ENCODE measurements around the gene SEMA4B.
"Not testable (repeated sequence)": the region's sequence is repeated elsewhere in the genome, so short reads cannot be mapped to it uniquely, and the experiment has no call there.

Gene SEMA4B

GRCh38 chr15:90181776-90182175, 19.4 kb upstream of the SEMA4B start:
- no peak for DNase-seq (ENCODE audit: low read depth in 2 of 3, low spot score in 1 of 3)

GRCh38 chr15:90184119-90184785, 16.9 kb upstream of the SEMA4B start:
- peak in 2 of 3 donors; percentile 6 to 23 for DNase-seq (ENCODE audit: low read depth in 2 of 3, low spot score in 1 of 3)

DNA sequence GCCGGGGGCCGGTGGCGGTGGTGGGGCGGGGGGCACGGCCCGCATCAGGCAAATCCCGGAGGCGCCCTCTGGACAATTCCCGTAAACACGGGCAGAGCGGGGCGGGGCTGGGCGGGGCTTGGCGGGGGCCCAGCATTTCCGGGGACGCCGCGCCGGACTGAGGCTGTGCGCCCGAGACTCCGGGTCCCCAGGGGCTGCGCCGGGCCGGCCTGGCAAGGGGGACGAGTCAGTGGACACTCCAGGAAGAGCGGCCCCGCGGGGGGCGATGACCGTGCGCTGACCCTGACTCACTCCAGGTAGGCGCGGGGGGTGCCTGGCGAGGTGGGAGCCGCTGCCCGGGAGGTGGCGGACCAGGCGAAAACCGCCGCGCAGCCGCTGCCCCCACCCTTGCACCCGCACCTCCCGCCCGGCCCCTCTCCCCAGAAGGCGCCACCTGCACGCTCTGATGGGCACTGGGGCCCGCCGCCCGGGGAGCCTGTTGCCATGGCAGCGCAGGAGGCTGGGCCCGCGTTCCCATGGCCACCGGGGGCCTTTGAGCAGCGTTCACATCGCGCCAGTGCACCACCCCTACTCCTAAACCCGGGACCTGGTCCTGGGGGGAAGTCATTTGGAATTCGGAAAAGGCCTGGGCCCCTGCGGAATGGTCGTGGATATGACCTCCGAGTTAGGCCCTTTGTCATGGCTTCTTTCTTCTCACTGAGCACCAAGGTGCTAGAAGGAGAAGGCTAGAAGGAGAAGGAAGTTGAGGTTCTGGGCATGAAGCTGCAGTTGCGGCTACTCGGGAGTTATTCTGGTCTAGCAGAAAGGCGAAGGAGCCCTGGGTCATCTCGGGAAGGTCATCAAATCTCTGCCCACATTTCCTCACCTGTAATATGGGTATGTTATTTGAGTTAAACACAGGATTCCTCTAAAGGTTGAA, 16.1 kb upstream of the SEMA4B start:
- DNase-seq (ENCODE audit: low read depth in 2 of 3, low spot score in 1 of 3), result peak in 2 of 3 donors; percentile 14 to 28

GRCh38 chr15:90187257-90187868, 13.8 kb upstream of the SEMA4B start:
- DNase-seq (ENCODE audit: low read depth in 2 of 3, low spot score in 1 of 3), result no peak

DNA sequence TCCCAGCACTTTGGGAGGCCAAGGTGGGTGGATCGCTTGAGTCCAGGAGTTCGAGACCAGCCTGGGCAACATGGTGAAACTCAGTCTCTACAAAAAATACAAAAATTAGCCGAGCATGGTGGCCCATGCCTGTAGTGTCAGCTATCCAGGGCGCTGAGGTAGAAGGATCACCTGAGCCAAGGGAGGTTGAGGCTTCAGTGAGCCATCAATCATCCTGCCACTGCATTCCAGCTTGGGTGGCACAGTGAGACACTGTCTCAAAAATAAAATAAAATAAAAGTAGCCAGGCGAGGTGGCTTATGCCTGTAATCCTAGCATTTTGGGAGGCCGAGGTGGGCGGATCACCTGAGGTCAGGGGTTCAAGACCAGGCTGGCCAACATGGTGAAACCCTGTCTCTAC, 13.1 kb upstream of the SEMA4B start:
- DNase-seq (ENCODE audit: low read depth in 2 of 3, low spot score in 1 of 3), result not testable (repeated sequence)

DNA sequence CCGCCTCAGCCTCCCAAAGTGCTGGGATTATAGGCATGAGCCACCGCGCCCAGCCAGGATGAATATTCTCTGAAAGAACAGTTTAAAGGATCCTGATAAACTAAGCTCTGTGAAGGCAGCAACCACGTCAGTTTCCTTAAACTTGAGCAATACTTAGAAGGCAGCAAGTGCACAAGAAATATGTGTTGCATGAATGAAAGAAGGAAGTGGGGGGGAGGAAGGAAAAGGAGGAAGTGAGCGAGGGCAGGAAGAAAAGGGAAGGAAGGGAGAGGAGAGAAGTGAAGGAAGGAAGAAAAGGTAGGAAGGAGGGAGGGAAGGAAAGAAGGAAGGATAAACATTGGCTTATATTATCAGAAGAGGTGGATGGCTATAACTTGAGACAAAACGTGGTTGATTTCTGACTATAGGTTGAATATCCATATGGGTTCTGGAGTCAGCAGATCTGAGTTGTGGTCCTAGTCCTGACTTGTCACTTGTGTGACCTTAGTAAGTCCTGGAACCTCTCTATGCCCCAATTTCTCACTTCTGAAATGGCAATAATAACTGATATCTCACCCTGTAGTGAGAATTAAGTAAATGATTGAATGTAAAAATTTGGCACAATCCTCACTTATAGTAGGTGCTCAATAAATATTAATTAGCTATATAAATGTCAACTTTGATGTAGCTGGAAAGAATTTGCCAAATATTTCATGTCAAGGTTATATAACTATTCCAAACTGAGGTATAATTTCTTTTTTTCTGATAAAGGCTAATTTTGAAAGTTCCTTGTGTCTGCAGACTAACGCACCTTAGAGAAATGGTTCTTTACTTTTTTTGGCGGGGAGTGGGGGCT, 12.0 kb upstream of the SEMA4B start:
- no peak for DNase-seq (ENCODE audit: low read depth in 2 of 3, low spot score in 1 of 3)

- DNase-seq (ENCODE audit: low read depth in 2 of 3, low spot score in 1 of 3), result no peak
Measured at GRCh38 chr15:90189781-90190467, 11.2 kb upstream of the SEMA4B start.

- DNase-seq (ENCODE audit: low read depth in 2 of 3, low spot score in 1 of 3), result no peak
Measured at GRCh38 chr15:90190606-90191343, 10.4 kb upstream of the SEMA4B start.

- DNase-seq (ENCODE audit: low read depth in 2 of 3, low spot score in 1 of 3), result no peak
Measured at GRCh38 chr15:90191344-90191687, 9.8 kb upstream of the SEMA4B start.

DNA sequence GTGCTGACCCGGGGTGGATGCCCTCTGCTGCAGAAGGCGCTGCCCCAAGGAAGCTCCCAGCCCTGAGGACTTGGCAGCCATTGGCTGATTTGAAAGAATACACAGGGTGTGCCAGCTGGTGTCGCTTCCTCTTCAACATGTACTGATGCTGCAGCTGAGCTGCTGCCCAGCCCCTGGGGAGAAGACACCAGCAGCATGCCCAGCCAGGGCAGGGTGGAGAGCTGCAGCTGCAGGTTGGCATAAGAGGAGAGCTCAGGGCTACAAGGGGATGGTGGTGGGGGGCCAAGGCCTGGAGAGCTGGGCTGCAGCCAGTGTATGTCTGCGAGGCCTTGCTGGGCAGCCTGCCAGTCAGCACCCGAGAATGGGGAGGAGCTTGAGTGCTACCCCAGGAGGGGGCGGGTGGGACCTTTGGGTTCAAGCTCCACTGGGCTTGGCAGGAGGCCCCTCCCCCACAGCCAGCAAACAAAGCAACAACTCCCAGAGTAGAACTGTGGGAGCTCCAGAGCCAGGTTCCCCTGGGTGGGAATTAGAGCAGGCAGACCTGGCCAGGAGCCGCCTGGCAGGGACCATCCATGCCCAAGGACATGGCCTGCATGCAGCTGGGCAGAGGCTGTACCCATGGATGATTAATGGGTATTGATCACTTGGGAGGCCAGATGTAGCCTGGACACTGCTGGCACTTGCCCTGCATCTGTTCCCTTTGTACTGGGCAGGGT, 9.2 kb upstream of the SEMA4B start:
- DNase-seq (ENCODE audit: low read depth in 2 of 3, low spot score in 1 of 3), result no peak

- no peak for DNase-seq (ENCODE audit: low read depth in 2 of 3, low spot score in 1 of 3)
Measured at GRCh38 chr15:90192961-90193786, 8.0 kb upstream of the SEMA4B start.

GRCh38 chr15:90194655-90195054, 6.5 kb upstream of the SEMA4B start:
- no peak for DNase-seq (ENCODE audit: low read depth in 2 of 3, low spot score in 1 of 3)

- DNase-seq (ENCODE audit: low read depth in 2 of 3, low spot score in 1 of 3), result no peak
Measured at GRCh38 chr15:90200534-90201129, 498 bp upstream of the SEMA4B start.

GRCh38 chr15:90201944-90202375, 830 bp downstream of the SEMA4B start:
- DNase-seq (ENCODE audit: low read depth in 2 of 3, low spot score in 1 of 3), result no peak

- no peak for DNase-seq (ENCODE audit: low read depth in 2 of 3, low spot score in 1 of 3)
Measured at GRCh38 chr15:90202929-90203328, 1.8 kb downstream of the SEMA4B start.

- DNase-seq (ENCODE audit: low read depth in 2 of 3, low spot score in 1 of 3), result no peak
Measured at GRCh38 chr15:90203473-90203872, 2.3 kb downstream of the SEMA4B start.

DNA sequence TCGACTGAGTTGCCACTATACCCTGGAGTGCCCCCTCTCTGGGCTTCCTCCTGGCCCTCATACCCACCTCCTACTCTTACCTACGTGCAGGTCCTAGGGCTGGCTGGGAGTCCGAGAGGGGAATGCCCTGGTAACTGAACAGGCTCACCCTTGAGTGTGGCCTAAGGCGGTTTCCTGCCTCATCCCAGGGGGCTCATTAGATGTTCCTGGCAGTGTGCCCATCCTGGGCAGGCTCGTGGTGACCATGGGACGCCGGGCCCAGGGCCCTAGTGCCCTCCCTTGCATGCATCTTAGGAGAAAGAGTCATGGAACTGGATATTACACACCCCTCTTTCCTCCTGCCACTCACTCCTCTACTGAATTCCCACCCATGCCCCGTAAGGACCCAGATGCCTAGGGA, 2.8 kb downstream of the SEMA4B start:
- no peak for DNase-seq (ENCODE audit: low read depth in 2 of 3, low spot score in 1 of 3)
